Omental fat pad (tissue), 4 donors: ENCODE data around the gene TNNC1. TPM values are rescaled to one million over a fixed set of nuclear protein-coding genes. Genes with fewer than 3 reads are reported as not detected.

Experiments
- ATAC-seq: fragments of 150-250 bp; one replicate; pipeline ENCODE4 v1.9.1; 2016; ENCODE audit warnings: mild to moderate bottlenecking, moderate library complexity; ENCODE audit not compliant: low FRiP score
- DNase-seq: peaks from one replicate; pipeline ENCODE4 v3.0.0-alpha.2; 2019; ENCODE audit warnings: low spot score
- total RNA-seq, 4 donors: library from RNA; depleted of rRNA; stranded (reverse); fragments of >200 nt; gene quantifications; one replicate each; pipeline ENCODE4 v1.1.0, GENCODE V29; 2016
- TF ChIP-seq, protein P1 (sequence below), 3 donors: fragments of 450-650 bp; IDR thresholded peaks; one replicate each; pipeline ENCODE4 v1.5.1; 2016 to 2017; ENCODE audit warnings: antibody characterized with exemption in 3 of 3, mild to moderate bottlenecking in 3 of 3, moderate library complexity in 2 of 3

Gene TNNC1
- total RNA-seq, 4 donors from 2014 or later: 2.4 to 2.5 TPM; not detected in 2

DNA sequence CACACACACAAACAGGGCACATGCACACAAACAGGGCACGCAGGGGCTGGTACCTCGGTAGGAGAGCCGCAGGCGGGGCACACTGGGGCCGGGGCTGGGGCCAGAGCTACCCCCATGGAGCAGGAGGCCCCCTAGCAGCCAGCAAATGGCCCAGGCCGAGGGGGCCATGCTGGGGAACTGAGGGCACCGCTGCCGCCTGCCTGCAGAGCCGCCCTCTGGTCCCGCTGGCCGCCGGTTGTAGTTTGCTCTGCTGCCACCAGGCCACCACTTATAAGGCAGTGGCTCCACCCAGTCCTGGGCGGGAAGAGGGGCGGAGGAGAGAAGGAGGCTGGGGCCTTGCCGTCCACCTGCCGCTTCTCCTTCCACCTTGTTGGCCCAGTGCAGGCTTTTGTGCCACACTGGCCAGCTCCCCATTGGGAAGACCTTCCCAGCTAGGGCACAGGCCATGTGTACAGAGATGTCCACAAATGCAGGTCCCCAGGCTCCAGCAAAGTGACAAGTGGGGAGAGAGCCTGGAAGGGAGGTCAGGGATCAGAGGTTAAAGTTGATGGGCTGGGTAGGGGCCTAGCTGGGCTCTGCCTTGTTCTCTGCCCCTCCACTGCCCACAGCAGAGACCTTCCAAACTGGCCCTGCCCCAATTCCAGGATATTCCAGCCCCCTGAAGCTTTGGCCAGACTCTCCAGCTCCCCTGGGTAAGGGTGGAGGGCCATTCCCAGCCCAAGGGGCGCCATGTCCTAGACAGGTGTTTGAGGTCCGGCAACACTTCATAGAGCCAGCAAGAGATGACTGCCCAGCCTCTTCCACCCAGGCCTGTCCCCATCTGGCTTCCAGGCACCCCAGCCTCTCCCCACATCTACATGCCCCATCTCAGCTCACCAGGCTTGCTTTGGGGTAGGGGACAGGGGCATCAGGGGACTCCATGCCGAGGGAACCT, 8.7 kb downstream of the TNNC1 start, which contains the start of gene SEMA3G:
TSS of gene SEMA3G (minus strand) at position 244 of the 934 bp plus-strand sequence. CDS start at position 168, 76 bp downstream.
- DNase-seq: no peak
- no peak for ATAC-seq
- TF ChIP-seq, protein P1, sequence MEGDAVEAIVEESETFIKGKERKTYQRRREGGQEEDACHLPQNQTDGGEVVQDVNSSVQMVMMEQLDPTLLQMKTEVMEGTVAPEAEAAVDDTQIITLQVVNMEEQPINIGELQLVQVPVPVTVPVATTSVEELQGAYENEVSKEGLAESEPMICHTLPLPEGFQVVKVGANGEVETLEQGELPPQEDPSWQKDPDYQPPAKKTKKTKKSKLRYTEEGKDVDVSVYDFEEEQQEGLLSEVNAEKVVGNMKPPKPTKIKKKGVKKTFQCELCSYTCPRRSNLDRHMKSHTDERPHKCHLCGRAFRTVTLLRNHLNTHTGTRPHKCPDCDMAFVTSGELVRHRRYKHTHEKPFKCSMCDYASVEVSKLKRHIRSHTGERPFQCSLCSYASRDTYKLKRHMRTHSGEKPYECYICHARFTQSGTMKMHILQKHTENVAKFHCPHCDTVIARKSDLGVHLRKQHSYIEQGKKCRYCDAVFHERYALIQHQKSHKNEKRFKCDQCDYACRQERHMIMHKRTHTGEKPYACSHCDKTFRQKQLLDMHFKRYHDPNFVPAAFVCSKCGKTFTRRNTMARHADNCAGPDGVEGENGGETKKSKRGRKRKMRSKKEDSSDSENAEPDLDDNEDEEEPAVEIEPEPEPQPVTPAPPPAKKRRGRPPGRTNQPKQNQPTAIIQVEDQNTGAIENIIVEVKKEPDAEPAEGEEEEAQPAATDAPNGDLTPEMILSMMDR (IDR thresholded peaks at IDR 0.05): peak in 1 of 3 donors; percentile 9

DNA sequence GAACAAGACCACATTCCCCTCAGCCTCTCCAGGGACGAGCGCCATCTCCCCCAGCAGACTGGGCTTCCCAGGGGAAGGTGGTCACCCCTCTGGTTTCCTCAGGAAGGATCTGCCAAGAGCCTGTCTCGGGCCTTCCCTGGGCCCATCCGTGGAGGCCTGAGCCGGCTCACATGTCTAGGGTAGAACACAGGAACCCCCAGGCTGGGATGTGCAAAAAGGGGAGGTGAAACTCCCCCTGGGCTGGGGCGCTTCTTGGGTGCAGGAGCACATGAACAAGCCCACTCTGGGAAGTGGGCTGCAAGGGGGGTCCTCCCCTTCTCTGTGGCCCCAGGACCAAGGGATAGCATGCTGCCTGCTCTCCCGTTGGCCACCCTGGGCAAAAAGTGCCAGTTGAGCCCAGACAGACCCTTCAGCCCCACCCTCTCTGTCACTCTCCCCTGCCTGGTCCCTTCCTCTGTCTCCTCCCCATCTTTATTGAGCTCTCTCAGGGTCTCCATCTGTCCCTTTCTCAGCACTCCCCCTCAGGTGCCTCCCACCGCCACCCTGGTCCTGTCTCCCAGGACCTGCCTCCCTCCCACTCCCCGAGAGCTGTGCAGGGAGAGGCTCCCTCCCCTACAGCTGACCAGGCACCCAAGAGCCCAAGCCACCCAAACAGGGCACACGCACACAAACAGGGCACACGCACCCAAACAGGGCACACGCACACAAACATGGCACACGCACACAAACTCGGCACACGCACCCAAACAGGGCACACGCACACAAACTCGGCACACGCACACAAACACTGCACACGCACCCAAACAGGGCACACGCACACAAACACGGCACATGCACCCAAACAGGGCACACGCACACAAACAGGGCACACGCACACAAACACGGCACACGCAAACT, 9.8 kb downstream of the TNNC1 start:
- TF ChIP-seq, protein P1 (IDR thresholded peaks at IDR 0.05): no peak
- DNase-seq (no peak), ATAC-seq (no peak)

DNA sequence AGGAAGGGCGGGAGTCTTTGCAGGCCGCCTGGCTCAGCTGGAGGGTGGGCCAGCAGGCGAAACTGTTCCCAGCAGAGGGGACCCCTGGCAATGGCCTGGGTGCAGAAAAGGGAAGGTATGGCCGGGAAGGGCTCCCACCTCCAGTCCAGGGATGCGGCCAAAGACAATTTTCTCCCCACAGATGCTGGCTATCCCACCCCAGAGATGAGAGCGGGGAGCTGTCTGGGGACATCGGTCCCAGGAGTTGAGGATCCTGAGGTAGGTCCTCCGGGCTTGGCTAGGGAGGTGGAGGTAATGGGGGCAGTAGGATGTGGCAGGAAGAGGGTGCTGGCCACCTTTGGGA, 10.6 kb downstream of the TNNC1 start:
- no peak for ATAC-seq
- no peak for DNase-seq
- TF ChIP-seq, protein P1 (IDR thresholded peaks at IDR 0.05): no peak

DNA sequence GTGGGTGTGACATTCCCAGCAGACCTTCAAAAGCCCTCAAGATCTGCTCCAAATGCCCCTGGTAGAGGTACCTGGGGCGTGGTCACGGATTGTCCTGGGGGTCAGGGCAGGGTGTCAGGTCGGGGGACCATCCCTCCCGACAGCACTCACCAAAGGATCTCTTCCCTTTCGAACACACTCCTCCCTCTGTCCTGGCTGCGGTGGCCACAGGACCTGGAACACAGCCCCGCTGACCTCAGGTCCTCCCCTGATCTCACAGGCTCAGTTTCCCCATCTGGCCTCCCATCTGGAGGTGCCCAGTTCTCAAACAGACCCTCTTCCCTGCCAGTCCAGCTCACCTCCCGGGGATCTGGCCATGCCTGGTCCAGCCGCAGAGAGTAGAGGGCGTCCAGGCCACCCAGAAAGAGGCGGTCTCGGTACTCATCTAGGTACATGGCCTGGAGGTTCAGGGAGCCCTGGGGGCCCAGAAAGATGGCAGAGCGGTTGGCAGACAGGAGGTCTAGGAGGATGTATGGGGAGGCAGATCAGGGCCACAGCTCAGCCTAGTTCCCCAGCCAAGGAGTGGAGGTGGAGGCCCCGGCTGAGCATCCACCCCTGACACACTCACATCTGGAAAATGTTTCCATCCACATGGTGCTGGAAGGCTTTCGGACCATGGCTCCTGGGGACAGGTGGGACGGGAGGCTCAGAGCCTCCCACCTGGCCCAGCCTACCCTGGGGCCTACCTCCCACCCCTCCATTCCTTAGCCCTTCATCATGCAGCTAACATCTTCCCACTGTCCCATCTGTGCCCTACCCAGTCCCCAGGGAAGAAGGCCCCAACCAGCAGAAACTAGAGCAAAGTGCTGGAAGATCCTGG, 11.2 kb downstream of the TNNC1 start:
- DNase-seq: no peak
- ATAC-seq: no peak
- TF ChIP-seq, protein P1 (IDR thresholded peaks at IDR 0.05): no peak

DNA sequence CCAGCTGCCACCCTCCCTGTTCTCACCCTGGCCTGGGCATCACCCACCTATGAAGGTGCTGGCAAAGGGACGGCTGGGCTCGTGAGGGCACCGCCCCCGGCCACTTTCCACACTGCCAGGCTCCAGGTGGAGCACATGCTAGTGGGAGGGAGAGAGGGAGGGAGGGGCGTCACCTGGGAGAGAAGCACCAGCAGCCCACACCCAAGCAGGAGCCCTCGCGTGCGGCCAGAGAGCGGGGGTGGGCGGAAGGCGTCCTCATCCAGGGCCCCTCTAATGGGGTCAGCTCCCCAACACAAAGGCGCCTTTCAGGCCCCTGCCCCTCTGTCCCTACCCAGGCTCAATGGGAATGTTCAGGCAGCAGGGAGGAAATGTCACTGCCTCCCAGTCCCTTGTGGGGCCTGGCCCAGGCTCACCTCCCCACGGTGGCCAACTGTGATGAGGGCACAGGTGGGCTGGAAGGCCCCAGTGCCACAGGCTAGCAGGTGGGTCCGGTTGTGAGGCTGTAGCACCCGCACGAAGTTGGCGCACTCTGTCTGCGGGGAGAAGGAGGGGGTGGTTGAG, 12.0 kb downstream of the TNNC1 start:
- TF ChIP-seq, protein P1 (IDR thresholded peaks at IDR 0.05): no peak
- no peak for DNase-seq
- no peak for ATAC-seq
